ENCODE results near the gene ZNF358. TPM values are rescaled to one million over a fixed set of nuclear protein-coding genes. Genes with fewer than 3 reads are reported as not detected.

Gene ZNF358
- total RNA-seq, 2 donors from 2014 or later = 44.5 to 88.9 TPM

DNA sequence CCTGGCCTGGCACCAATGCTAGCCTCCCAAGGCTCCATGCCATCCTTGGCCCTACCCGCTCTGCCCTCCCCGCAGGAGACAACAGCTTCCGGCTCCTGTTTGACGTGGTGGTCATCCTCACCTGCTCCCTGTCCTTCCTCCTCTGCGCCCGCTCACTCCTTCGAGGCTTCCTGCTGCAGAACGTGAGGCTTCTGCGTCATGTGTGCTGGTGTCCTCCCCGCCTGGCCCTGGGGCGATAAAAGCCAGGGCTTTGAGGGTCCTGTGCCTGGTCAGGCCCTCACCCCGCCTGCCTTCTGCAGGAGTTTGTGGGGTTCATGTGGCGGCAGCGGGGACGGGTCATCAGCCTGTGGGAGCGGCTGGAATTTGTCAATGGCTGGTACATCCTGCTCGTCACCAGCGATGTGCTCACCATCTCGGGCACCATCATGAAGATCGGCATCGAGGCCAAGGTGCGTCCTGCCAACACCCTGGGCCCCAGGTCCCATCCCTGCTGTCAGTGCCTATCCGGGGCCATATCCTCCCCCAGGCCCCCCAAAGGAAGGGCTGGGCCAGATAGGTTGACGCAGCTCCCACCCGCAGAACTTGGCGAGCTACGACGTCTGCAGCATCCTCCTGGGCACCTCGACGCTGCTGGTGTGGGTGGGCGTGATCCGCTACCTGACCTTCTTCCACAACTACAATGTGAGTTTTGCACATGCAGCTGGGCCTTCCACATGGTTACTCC is 12.8 kb downstream of the ZNF358 start:
- H3K27me3 ChIP-seq (replicated peaks; ENCODE audit: insufficient read depth) = no peaks in the 10 kb centered on the region
- H3K36me3 ChIP-seq = peaks cover 9% of the 10 kb centered on the region
- H3K4me1 ChIP-seq (ENCODE audit: control insufficient read depth in 1 of 2, low read depth in 2 of 2) = peaks cover 0 to 11% of the 10 kb centered on the region in 2 donors
- DNase-seq (ENCODE audit: low spot score) = no peak
- no peak overlapping the region for H3K4me3 ChIP-seq
- H3K27ac ChIP-seq = no peak overlapping the region
- TF ChIP-seq, protein P1, sequence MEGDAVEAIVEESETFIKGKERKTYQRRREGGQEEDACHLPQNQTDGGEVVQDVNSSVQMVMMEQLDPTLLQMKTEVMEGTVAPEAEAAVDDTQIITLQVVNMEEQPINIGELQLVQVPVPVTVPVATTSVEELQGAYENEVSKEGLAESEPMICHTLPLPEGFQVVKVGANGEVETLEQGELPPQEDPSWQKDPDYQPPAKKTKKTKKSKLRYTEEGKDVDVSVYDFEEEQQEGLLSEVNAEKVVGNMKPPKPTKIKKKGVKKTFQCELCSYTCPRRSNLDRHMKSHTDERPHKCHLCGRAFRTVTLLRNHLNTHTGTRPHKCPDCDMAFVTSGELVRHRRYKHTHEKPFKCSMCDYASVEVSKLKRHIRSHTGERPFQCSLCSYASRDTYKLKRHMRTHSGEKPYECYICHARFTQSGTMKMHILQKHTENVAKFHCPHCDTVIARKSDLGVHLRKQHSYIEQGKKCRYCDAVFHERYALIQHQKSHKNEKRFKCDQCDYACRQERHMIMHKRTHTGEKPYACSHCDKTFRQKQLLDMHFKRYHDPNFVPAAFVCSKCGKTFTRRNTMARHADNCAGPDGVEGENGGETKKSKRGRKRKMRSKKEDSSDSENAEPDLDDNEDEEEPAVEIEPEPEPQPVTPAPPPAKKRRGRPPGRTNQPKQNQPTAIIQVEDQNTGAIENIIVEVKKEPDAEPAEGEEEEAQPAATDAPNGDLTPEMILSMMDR (IDR thresholded peaks at IDR 0.05) = no peak
- ATAC-seq (ENCODE audit: insufficient number of reproducible peaks, low FRiP score, low read depth) = no peak
- no peaks in the 10 kb centered on the region for H3K9me3 ChIP-seq

DNA sequence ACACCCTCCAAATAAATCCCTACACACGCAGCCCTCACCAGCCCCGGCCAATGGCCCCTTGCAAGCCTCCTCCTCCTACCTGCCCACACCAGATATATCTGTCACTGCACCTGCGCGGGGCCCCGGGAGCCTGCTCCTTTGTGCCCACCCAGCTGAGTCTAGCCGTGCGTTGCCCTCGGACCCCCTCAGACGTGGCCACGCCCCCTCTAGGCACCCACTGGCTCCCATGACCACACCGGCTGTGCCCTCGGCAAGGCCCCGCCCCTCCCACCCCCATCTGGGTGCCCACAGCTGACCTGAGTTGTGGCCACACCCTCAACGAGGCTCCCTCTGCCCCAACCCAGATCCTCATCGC is 13.3 kb downstream of the ZNF358 start:
- H3K27ac ChIP-seq = no peak overlapping the region
- H3K4me1 ChIP-seq (ENCODE audit: control insufficient read depth in 1 of 2, low read depth in 2 of 2) = peaks cover 0 to 8% of the 10 kb centered on the region in 2 donors
- ATAC-seq (ENCODE audit: insufficient number of reproducible peaks, low FRiP score, low read depth) (no peak), DNase-seq (ENCODE audit: low spot score) (no peak)
- TF ChIP-seq, protein P1 (IDR thresholded peaks at IDR 0.05) = no peak
- H3K27me3 ChIP-seq (replicated peaks; ENCODE audit: insufficient read depth) = no peaks in the 10 kb centered on the region
- no peak overlapping the region for H3K4me3 ChIP-seq
- H3K36me3 ChIP-seq = peaks cover 9% of the 10 kb centered on the region
- H3K9me3 ChIP-seq = no peaks in the 10 kb centered on the region

- no peaks in the 10 kb centered on the region for H3K9me3 ChIP-seq
- no peaks in the 10 kb centered on the region for H3K27me3 ChIP-seq (replicated peaks; ENCODE audit: insufficient read depth)
- DNase-seq (ENCODE audit: low spot score) = no peak
- peaks cover 6% of the 10 kb centered on the region for H3K36me3 ChIP-seq
- H3K4me1 ChIP-seq (ENCODE audit: control insufficient read depth in 1 of 2, low read depth in 2 of 2) = peaks cover 0 to 8% of the 10 kb centered on the region in 2 donors
- ATAC-seq (ENCODE audit: insufficient number of reproducible peaks, low FRiP score, low read depth) = no peak
- no peak overlapping the region for H3K27ac ChIP-seq
- H3K4me3 ChIP-seq = no peak overlapping the region
- TF ChIP-seq, protein P1 (IDR thresholded peaks at IDR 0.05) = no peak
Observed at GRCh38 chr19:7529610-7530490, 13.9 kb downstream of the ZNF358 start.

DNA sequence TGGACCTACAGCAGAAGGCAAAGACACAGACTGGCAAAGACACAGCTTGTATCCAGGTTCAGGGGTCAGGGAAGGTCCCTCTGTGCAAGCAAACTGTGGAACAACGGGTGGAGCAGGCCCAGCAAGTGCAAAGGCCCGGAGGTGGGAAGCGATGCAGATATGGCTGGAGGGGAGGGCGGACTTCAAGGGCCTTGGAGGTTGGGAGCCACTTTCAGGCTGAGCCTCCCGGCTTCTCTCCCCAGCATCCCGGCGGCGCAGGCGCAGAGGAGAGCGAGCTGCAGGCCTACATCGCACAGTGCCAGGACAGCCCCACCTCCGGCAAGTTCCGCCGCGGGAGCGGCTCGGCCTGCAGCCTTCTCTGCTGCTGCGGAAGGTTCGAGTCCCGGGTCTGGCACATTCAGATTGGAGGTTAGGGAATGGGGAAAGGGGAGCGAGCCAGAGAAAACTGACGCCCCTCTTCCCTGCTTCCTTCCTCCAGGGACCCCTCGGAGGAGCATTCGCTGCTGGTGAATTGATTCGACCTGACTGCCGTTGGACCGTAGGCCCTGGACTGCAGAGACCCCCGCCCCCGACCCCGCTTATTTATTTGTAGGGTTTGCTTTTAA is 17.5 kb downstream of the ZNF358 start:
- TF ChIP-seq, protein P1 (IDR thresholded peaks at IDR 0.05) = no peak
- peaks cover 14% of the 10 kb centered on the region for H3K36me3 ChIP-seq
- no peak for DNase-seq (ENCODE audit: low spot score)

More for the DNA sequence above, 17.5 kb downstream of the ZNF358 start:
- no peaks in the 10 kb centered on the region for H3K27me3 ChIP-seq (replicated peaks; ENCODE audit: insufficient read depth)
- H3K4me1 ChIP-seq (ENCODE audit: control insufficient read depth in 1 of 2, low read depth in 2 of 2) = peaks cover 4 to 17% of the 10 kb centered on the region in 2 donors
- peak overlapping the region; percentile 94 for H3K4me3 ChIP-seq
- no peaks in the 10 kb centered on the region for H3K9me3 ChIP-seq
- no peak for ATAC-seq (ENCODE audit: insufficient number of reproducible peaks, low FRiP score, low read depth)
- peak overlapping the region; percentile 85 to 91 for H3K27ac ChIP-seq
